NT2/D1 (cell line): Measurements from ENCODE around the gene CCNA1.

Experiments used
- SUZ12 ChIP-seq: IDR thresholded peaks from 2 replicates; pipeline ENCODE4 v1.6.1; 2011; ENCODE audit not compliant: insufficient read length, insufficient read depth; ENCODE audit errors: extremely low read depth
- YY1 ChIP-seq: IDR thresholded peaks from 2 replicates; pipeline ENCODE4 v1.6.1; 2011; ENCODE audit not compliant: insufficient read length, insufficient read depth
- ZNF274 ChIP-seq: IDR thresholded peaks from 2 replicates; pipeline ENCODE4 v1.6.1; 2011; ENCODE audit warnings: mild to moderate bottlenecking, low read depth, low read length

- no peak for TF ChIP-seq YY1
- TF ChIP-seq ZNF274: no peak
- no peak for TF ChIP-seq SUZ12
Observed at GRCh38 chr13:36480726-36481427, 48.6 kb downstream of the CCNA1 start.
